ENCODE data around the gene SWSAP1. TPM values are rescaled to one million over a fixed set of nuclear protein-coding genes. Genes with fewer than 3 reads are reported as not detected.

Gene SWSAP1
- polyA plus RNA-seq, 3 donors: 5.9 to 11.5 (median 8.7) TPM

GRCh38 chr19:11361037-11361770, 13.3 kb upstream of the SWSAP1 start:
- Histone ChIP-seq H3K27me3 (ENCODE audit: control insufficient read depth in 2 of 2, insufficient read depth in 2 of 2, low read length in 2 of 2) (no peaks in the 10 kb centered on the region), H3K9ac (ENCODE audit: insufficient read depth, low read length, poor library complexity, severe bottlenecking) (no peak overlapping the region), H3K4me1 (ENCODE audit: control insufficient read depth in 1 of 2, insufficient read depth in 2 of 2, low read length in 2 of 2) (peaks cover 8 to 13% of the 10 kb centered on the region in 2 donors), H3K36me3 (replicated peaks in 1 of 2; ENCODE audit: control insufficient read depth in 1 of 2, insufficient read depth in 2 of 2, low read length in 2 of 2) (peaks cover 63 to 87% of the 10 kb centered on the region in 2 donors), H3K9me3 (replicated peaks in 1 of 2; ENCODE audit: control insufficient read depth in 1 of 2, insufficient read depth in 1 of 2, low read length in 2 of 2) (no peaks in the 10 kb centered on the region), H4K20me1 (ENCODE audit: insufficient read depth, low read length) (peaks cover 78% of the 10 kb centered on the region), H3K79me2 (ENCODE audit: insufficient read depth, low read length) (peaks cover 7% of the 10 kb centered on the region), H2AFZ (ENCODE audit: insufficient read depth, low read depth, low read length, poor library complexity, severe bottlenecking) (no peak overlapping the region), H3K27ac (ENCODE audit: low read depth in 1 of 2, low read length in 2 of 2) (no peak overlapping the region), H3K4me3 (replicated peaks in 1 of 3; ENCODE audit: low read depth in 2 of 3, low read length in 3 of 3) (no peak overlapping the region), H3K4me2 (replicated peaks; ENCODE audit: extremely low read depth, low read length, poor library complexity, severe bottlenecking) (no peak overlapping the region)
- Mint-ChIP-seq H3K27me3 (ENCODE audit: low read depth in 3 of 3) (peaks cover 2 to 4% (median 3%) of the 10 kb centered on the region in 3 donors), H3K36me3 (peaks cover 61 to 97% of the 10 kb centered on the region in 2 donors), H3K4me3 (no peak overlapping the region), H3K4me1 (peaks cover 26% of the 10 kb centered on the region), H3K9me3 (peaks cover 0 to 2% (median 0%) of the 10 kb centered on the region in 7 donors), H3K27ac (peak overlapping the region in 2 of 7 donors; percentile 25 to 69)
- WGBS (ENCODE audit: insufficient coverage): 94% methylated on average over 42 of the region's 43 CpGs
- DNase-seq: no peak
- TF ChIP-seq CTCF (IDR thresholded peaks at IDR 0.05): no peak
- intact Hi-C loops (cut with micrococcal nuclease): no loop called here

- Mint-ChIP-seq H3K4me1 (peaks cover 18% of the 10 kb centered on the region), H3K27ac (peak overlapping the region in 1 of 7 donors; percentile 58), H3K27me3 (ENCODE audit: low read depth in 3 of 3) (peaks cover 1 to 3% (median 2%) of the 10 kb centered on the region in 3 donors), H3K4me3 (no peak overlapping the region), H3K9me3 (no peaks in the 10 kb centered on the region), H3K36me3 (peaks cover 63 to 91% of the 10 kb centered on the region in 2 donors)
- intact Hi-C loops (cut with micrococcal nuclease): no loop called here
- WGBS (ENCODE audit: insufficient coverage): 95% methylated on average over 29 of the region's 35 CpGs
- peaks cover 0 to 4% of the 10 kb centered on the region in 2 donors for H3K4me1 ChIP-seq (ENCODE audit: control insufficient read depth in 1 of 2, insufficient read depth in 2 of 2, low read length in 2 of 2)
- H3K4me3 ChIP-seq (replicated peaks in 1 of 3; ENCODE audit: low read depth in 2 of 3, low read length in 3 of 3): no peak overlapping the region
- H3K4me2 ChIP-seq (replicated peaks; ENCODE audit: extremely low read depth, low read length, poor library complexity, severe bottlenecking): no peak overlapping the region
- peaks cover 70% of the 10 kb centered on the region for H4K20me1 ChIP-seq (ENCODE audit: insufficient read depth, low read length)
- no peak overlapping the region for H3K9ac ChIP-seq (ENCODE audit: insufficient read depth, low read length, poor library complexity, severe bottlenecking)
- H3K9me3 ChIP-seq (replicated peaks in 1 of 2; ENCODE audit: control insufficient read depth in 1 of 2, insufficient read depth in 1 of 2, low read length in 2 of 2): no peaks in the 10 kb centered on the region
- no peaks in the 10 kb centered on the region for H3K27me3 ChIP-seq (ENCODE audit: control insufficient read depth in 2 of 2, insufficient read depth in 2 of 2, low read length in 2 of 2)
- no peak for DNase-seq
- H3K36me3 ChIP-seq (replicated peaks in 1 of 2; ENCODE audit: control insufficient read depth in 1 of 2, insufficient read depth in 2 of 2, low read length in 2 of 2): peaks cover 64 to 87% of the 10 kb centered on the region in 2 donors
- H3K27ac ChIP-seq (ENCODE audit: low read depth in 1 of 2, low read length in 2 of 2): no peak overlapping the region
- no peak for TF ChIP-seq CTCF (IDR thresholded peaks at IDR 0.05)
- no peaks in the 10 kb centered on the region for H3K79me2 ChIP-seq (ENCODE audit: insufficient read depth, low read length)
- no peak overlapping the region for H2AFZ ChIP-seq (ENCODE audit: insufficient read depth, low read depth, low read length, poor library complexity, severe bottlenecking)
Observed at GRCh38 chr19:11361771-11362731, 12.4 kb upstream of the SWSAP1 start.

Data from CD14-positive monocyte (primary cell).